Ovary (tissue), 10 donors: ENCODE results near the gene TRAPPC2. TPM values are rescaled to one million over a fixed set of nuclear protein-coding genes. Genes with fewer than 3 reads are reported as not detected.

ENCODE experiments used
- DNase-seq, 5 donors: peaks; one replicate each; pipeline ENCODE4 v3.0.0-alpha.2; 2019 to 2020
- H3K27ac ChIP-seq, 2 donors: fragments of 200-600 bp; one replicate each; pipeline versions ENCODE4 v1.5.1 to v1.8.0; 2019 to 2022
- H3K27me3 ChIP-seq: fragments of 200-600 bp; one replicate; pipeline ENCODE4 v1.8.0; 2022
- H3K36me3 ChIP-seq: fragments of 200-600 bp; sonication (generic); one replicate; pipeline ENCODE4 v1.5.1; 2019
- H3K4me1 ChIP-seq: one replicate; pipeline ENCODE4 v1.8.1; 2013; ENCODE audit warnings: mild to moderate bottlenecking, moderate library complexity; ENCODE audit not compliant: insufficient read depth
- H3K4me3 ChIP-seq: fragments of 200-600 bp; sonication (generic); one replicate; pipeline ENCODE4 v1.5.1; 2017
- H3K9me3 ChIP-seq, 2 donors: fragments of 200-600 bp in 1 of 2; sonication (generic) in 1 of 2; one replicate each; pipeline versions ENCODE4 v1.5.1 to v1.8.1; 2013 to 2019; ENCODE audit warnings: mild to moderate bottlenecking in 1 of 2, moderate library complexity in 1 of 2
- CTCF ChIP-seq, 3 donors: fragments of 450-650 bp in 2 of 3; fragments of 200-600 bp in 1 of 3; IDR thresholded peaks; one replicate each; pipeline versions ENCODE4 v1.5.1 to v1.8.0; 2016 to 2022; ENCODE audit warnings: antibody characterized with exemption in 3 of 3, mild to moderate bottlenecking in 1 of 3
- EP300 ChIP-seq: sonication (generic); formaldehyde crosslinking; IDR thresholded peaks from one replicate; pipeline ENCODE4 v1.6.1; 2017; ENCODE audit warnings: antibody characterized with exemption
- POLR2A ChIP-seq: fragments of 450-650 bp; IDR thresholded peaks from one replicate; pipeline ENCODE4 v1.6.1; 2017; ENCODE audit warnings: antibody characterized with exemption, mild to moderate bottlenecking, moderate library complexity
- WGBS, 3 donors: extraction: QIAGEN DNeasy Blood & Tissue Kit in 1 of 3; methylation state at CpG; one replicate each; pipeline versions ENCODE4 v1.1.5 to v1.1.7; 2013 to 2017; 5-methylcytosine and 5-hydroxymethylcytosine counted together
- intact Hi-C, 4 donors: fragments of 100-400 bp; cut with DNase I; formaldehyde crosslinking; loops; one replicate each; pipeline versions ENCODE4 v1.11.0 to v1.15.1; 2022 to 2023
- long read RNA-seq, 3 donors: library from polyadenylated mRNA in 2 of 3; unstranded in 2 of 3; transcript quantifications; one replicate each; pipeline ENCODE4 v2.0.0 and lab custom pipeline, GENCODE V29; 2021 to 2026
- polyA plus RNA-seq, 2 donors: library from polyadenylated mRNA; stranded (reverse); fragments of 200-250 nt in 1 of 2; fragments of 350-450 nt in 1 of 2; fragmentation: Illumina TruSeq in 1 of 2; extraction: RNeasy Lipid Tissue Mini Kit (QIAGEN cat#74804) in 1 of 2; gene quantifications; one replicate each; pipeline ENCODE4 v1.2.3, GENCODE V29; 2013 to 2014
- total RNA-seq, 7 donors: library from RNA; depleted of rRNA in 2 of 7; stranded (reverse); fragments of >200 nt in 2 of 7; fragmentation: NEBNext Ultra II Directional in 3 of 7; extraction: Animal tissue kit (Norgen Biotek cat#: 25700) in 3 of 7; gene quantifications; one replicate each; pipeline versions ENCODE4 v1.1.0 to v1.2.4, GENCODE V29; 2016 to 2023
- donor health status: DM: no; HTN: no; CAD: no; lungs with moderate emphysema.
- donor health status: DM: no; HTN: no; CAD: no.
- donor health status: Bipolar disorder and iron deficiency.
- donor health status: DM: yes; HTN: yes; CAD: no.
- donor health status: DM: no; HTN: no; CAD: no.
- donor health status: DM: yes; HTN: yes; CAD: no.

The TRAPPC2 gene
- total RNA-seq = 10 to 100 TPM; 18.6 to 26.5 (median 21.1) TPM
- polyA plus RNA-seq = 10 to 100 TPM; 10.7 to 11.2 TPM
- long read RNA-seq, donor 1, transcript TRAPPC2-201 (5 exons, 2,716 nt) = major isoform, 27 of 63 reads
- long read RNA-seq, donor 1, transcript TRAPPC2-203 (6 exons, 2,776 nt) = minor isoform, 17 of 63 reads
- long read RNA-seq, donor 1, partial matches to known transcripts = 1 of 63 reads
- long read RNA-seq, donor 1, other reads (novel, unspliced or antisense) = 18 of 63 reads
- long read RNA-seq, donor 2, partial matches to known transcripts = 247 of 252 reads
- long read RNA-seq, donor 2, other reads (novel, unspliced or antisense) = 0 of 252 reads
- long read RNA-seq, donor 3, transcript TRAPPC2-201 (5 exons, 2,716 nt) = major isoform, 8 of 25 reads
- long read RNA-seq, donor 3, transcript TRAPPC2-203 (6 exons, 2,776 nt) = major isoform, 8 of 25 reads
- long read RNA-seq, donor 3, partial matches to known transcripts = 3 of 25 reads
- long read RNA-seq, donor 3, other reads (novel, unspliced or antisense) = 6 of 25 reads

GRCh38 chrX:13734278-13735172 lies at the start of gene TRAPPC2, which contains the start of gene OFD1:
Gene TRAPPC2, minus strand, starts transcription at chrX:13734620. Its CDS starts 14,657 bp downstream, at chrX:13719963.
Gene OFD1, plus strand, starts transcription at chrX:13734748. Its CDS starts 324 bp downstream, at chrX:13735072.
- WGBS, 3 donors = 1% methylated on average over 75 of the region's 75 CpGs
- H3K4me1 ChIP-seq = peaks cover 1% of the 10 kb centered on the region

DNA sequence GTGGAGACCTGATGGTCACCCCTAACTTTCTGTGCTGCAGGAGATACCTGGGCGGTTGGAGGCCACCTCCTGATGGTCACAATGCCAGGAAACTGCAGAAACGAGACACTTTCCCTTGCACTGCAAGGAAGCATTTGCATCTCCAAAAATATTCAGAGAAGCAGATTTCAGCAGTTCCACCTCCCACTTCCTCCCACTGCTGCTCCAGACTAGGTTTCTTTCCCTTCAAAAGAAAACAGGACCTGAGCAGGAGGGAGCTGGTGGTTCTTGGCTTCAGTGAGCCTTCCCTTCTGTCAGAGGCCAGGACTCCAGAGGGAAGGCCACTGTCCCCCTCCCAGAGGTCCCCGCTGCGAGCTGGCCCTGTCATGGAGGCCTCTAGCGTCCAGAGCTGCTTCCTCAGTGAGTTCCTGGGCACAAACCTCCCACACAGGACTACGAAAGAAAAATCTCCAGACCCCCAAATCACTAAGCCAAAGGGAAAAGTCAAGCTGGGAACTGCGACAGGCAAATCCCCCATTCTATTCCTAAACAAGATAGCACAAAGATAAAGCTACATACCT lies 46.5 kb upstream of the TRAPPC2 start:
- Histone ChIP-seq H3K27ac (no peak overlapping the region), H3K4me1 (no peaks in the 10 kb centered on the region), H3K36me3 (no peaks in the 10 kb centered on the region), H3K4me3 (no peak overlapping the region), H3K9me3 (no peaks in the 10 kb centered on the region), H3K27me3 (no peaks in the 10 kb centered on the region)
- no peak for DNase-seq
- WGBS, 3 donors = 39 to 48% (median 46%) methylated on average over 7 of the region's 7 CpGs
- intact Hi-C loops = no loop called here
- no peak for TF ChIP-seq POLR2A
- no peak for TF ChIP-seq CTCF (IDR thresholded peaks at IDR 0.05)
- no peak for TF ChIP-seq EP300

More at GRCh38 chrX:13734278-13735172, at the start of gene TRAPPC2, which contains the start of gene OFD1:
- TF ChIP-seq EP300 (no peak), CTCF (IDR thresholded peaks at IDR 0.05) (peak in 1 of 3 donors; percentile 34), POLR2A (peak; percentile 96)
- Histone ChIP-seq H3K36me3 (no peaks in the 10 kb centered on the region), H3K4me3 (peak within 1 kb of the TSS; percentile 88), H3K9me3 (no peaks in the 10 kb centered on the region), H3K27ac (peak within 1 kb of the TSS; percentile 50 to 77), H3K27me3 (no peaks in the 10 kb centered on the region)
- DNase-seq = peak; percentile 94 to 97 (median 96)
- intact Hi-C loops = loop anchor here in 1 of 4 donors (10.0 kb wide), 1 partner anchor 80 kb away; the partner anchor contains the start of gene TCEANC

GRCh38 chrX:13778916-13779315 lies 44.5 kb upstream of the TRAPPC2 start:
- no peaks in the 10 kb centered on the region for H3K36me3 ChIP-seq
- no peaks in the 10 kb centered on the region for H3K27me3 ChIP-seq
- no peak for DNase-seq
- no peak overlapping the region for H3K27ac ChIP-seq
- H3K9me3 ChIP-seq = no peaks in the 10 kb centered on the region
- no peaks in the 10 kb centered on the region for H3K4me1 ChIP-seq
- intact Hi-C loops = no loop called here
- no peak overlapping the region for H3K4me3 ChIP-seq
- WGBS, 3 donors = 46 to 60% (median 51%) methylated on average over 2 of the region's 2 CpGs
- TF ChIP-seq CTCF (IDR thresholded peaks at IDR 0.05) (no peak), EP300 (no peak), POLR2A (no peak)

- no peak for TF ChIP-seq POLR2A
- TF ChIP-seq CTCF (IDR thresholded peaks at IDR 0.05) = no peak
- TF ChIP-seq EP300 = no peak
- intact Hi-C loops = no loop called here
- no peaks in the 10 kb centered on the region for H3K9me3 ChIP-seq
- H3K27ac ChIP-seq = no peak overlapping the region
- H3K36me3 ChIP-seq = no peaks in the 10 kb centered on the region
- 74 to 82% (median 81%) methylated on average over 4 of the region's 4 CpGs for WGBS, 3 donors
- H3K27me3 ChIP-seq = no peaks in the 10 kb centered on the region
- DNase-seq = no peak
- no peaks in the 10 kb centered on the region for H3K4me1 ChIP-seq
- no peak overlapping the region for H3K4me3 ChIP-seq
These were observed 42.0 kb upstream of the TRAPPC2 start for GRCh38 chrX:13776387-13776786.
